ENCODE measurements around the gene FAM83E.

FAM83E gene

DNA sequence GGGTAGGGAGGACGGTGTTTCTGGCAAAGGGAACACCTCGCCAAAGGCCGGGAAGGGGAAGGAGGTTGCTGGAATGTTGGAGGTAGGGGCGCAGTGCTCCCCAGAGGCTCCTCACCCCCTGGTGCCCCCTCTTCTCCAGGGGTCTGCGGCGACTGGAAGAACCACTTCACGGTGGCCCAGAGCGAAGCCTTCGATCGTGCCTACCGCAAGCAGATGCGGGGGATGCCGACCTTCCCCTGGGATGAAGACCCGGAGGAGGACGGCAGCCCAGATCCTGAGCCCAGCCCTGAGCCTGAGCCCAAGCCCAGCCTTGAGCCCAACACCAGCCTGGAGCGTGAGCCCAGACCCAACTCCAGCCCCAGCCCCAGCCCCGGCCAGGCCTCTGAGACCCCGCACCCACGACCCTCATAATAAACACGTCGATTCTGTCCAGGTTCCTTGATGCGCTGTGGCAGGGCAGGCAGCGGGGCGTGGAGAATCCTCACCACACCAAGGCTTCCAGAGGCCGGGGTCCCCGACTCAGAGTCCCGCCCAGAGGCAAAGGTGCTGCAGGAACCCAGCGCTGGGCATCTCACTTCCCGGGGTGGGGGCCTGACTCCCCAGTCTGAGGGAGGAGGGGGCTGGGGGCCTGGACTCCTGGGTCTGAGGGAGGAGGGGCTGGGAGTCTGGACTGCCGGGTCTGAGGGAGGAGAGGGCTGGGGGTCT lies 15.7 kb downstream of the FAM83E start:
- no peak for TF ChIP-seq GATA2 (IDR thresholded peaks at IDR 0.05; ENCODE audit: low read depth, low read length)
- no peak for TF ChIP-seq GATA3 (IDR thresholded peaks at IDR 0.05; ENCODE audit: low read depth, low read length)

DNA sequence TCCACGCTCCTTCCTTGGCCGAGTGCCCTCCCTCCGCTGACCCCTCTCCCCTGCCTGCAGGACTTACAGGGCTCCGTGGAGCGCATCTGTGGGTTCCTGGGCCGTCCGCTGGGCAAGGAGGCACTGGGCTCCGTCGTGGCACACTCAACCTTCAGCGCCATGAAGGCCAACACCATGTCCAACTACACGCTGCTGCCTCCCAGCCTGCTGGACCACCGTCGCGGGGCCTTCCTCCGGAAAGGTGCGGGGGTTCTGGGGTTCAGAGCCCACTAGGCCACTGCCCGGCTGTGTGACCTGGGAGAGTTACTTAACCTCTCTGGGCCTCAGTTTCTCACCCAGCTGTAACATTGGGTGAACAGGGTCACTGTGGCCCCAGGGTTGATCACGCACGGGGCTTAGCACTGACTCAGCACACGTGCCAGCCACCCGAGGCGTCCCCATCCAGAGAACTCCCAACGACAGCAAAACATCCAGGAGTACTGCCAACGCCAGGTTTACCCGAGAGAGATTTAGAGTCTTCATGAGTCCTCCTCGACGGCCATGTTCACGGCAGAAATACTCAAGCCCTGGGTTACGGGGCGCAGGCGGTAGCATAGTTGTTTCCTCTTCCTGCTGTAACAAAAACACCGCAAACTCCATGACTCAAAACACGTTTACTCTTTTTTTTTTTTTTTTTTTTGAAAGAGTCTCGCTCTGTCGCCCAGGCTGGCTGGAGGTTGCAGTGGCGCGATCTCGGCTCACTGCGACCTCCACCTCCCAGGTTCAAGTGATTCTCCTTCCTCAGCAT lies 18.0 kb downstream of the FAM83E start:
- TF ChIP-seq GATA3 (IDR thresholded peaks at IDR 0.05; ENCODE audit: low read depth, low read length) (no peak), GATA2 (IDR thresholded peaks at IDR 0.05; ENCODE audit: low read depth, low read length) (no peak)

DNA sequence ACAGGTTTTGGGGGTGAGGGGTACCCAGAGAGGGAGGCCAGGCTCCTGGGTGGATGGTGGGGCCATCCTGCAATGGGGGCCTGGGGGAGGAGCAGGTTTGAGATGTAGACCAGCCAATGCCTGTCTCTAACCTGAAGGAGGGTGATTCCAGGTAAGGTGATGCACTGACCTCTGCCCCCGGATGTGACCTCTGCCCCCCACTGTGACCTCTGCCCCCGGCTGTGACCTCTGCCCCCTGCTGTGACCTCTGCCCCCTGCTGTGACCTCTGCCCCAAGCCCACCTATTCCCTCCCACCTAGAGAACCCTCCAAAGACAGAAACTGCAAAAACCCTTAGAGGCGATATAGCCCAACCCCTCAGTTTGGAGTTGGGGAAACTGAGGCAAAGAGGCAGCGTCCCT lies 18.6 kb downstream of the FAM83E start:
- TF ChIP-seq GATA3 (IDR thresholded peaks at IDR 0.05; ENCODE audit: low read depth, low read length) (no peak), GATA2 (IDR thresholded peaks at IDR 0.05; ENCODE audit: low read depth, low read length) (no peak)

DNA sequence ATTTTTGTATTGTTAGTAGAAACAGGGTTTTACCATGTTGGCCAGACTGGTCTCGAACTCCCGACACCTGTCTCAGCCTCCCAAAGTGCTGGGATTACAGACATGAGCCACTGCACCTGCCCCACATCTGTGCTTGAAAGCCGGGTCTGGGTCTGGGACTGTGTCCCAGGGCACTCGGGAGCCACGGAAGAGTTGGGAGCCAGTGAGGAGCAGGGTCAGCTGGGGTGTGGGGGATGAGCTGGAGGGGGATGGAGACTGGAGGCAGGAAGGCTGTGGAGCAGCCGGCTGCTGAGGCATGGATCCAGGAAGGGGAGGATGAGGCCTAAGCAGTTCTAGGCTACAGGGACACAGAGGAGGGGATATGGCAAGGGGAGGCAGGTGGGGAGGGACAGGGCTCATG lies 19.0 kb downstream of the FAM83E start:
- TF ChIP-seq GATA3 (IDR thresholded peaks at IDR 0.05; ENCODE audit: low read depth, low read length) (no peak), GATA2 (IDR thresholded peaks at IDR 0.05; ENCODE audit: low read depth, low read length) (no peak)

DNA sequence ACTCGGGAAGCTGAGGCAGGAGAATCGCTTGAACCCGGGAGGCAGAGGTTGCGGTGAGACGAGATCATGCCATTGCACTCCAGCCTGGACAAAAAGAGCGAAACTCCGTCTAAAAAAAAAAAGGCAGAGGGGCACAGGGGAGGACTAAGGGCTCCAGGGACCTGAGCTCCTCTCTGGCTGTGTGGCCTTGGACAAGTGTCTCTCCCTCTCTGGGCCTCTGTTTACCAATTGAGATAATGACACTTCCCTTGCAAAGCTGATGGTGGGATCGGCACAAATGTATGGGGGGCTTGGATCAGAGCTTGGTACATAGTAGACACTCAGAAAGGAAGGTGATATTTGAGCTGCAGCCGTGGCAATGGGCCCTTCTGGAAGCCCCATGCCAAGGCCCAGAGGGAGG lies 19.7 kb downstream of the FAM83E start:
- no peak for TF ChIP-seq GATA3 (IDR thresholded peaks at IDR 0.05; ENCODE audit: low read depth, low read length)
- no peak for TF ChIP-seq GATA2 (IDR thresholded peaks at IDR 0.05; ENCODE audit: low read depth, low read length)

DNA sequence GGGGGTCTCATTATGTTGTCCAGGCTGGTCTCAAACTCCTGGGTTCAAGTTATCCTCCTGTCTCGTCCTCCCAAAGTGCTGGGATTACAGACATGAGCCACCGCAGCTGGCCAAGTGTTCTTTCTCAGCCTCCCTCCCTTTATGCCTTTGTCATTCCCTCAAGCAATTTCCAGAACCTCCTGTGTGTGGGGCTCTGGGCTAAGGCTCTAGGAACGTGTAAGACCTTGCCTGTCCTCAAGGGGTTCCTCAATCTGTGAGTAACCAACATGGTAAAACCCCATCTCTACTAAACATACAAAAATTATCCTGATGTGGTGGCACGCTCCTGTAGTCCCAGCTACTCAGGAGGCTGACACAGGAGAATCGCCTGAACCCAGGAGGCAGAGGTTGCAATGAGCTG lies 23.9 kb downstream of the FAM83E start:
- no peak for TF ChIP-seq GATA2 (IDR thresholded peaks at IDR 0.05; ENCODE audit: low read depth, low read length)
- no peak for TF ChIP-seq GATA3 (IDR thresholded peaks at IDR 0.05; ENCODE audit: low read depth, low read length)

DNA sequence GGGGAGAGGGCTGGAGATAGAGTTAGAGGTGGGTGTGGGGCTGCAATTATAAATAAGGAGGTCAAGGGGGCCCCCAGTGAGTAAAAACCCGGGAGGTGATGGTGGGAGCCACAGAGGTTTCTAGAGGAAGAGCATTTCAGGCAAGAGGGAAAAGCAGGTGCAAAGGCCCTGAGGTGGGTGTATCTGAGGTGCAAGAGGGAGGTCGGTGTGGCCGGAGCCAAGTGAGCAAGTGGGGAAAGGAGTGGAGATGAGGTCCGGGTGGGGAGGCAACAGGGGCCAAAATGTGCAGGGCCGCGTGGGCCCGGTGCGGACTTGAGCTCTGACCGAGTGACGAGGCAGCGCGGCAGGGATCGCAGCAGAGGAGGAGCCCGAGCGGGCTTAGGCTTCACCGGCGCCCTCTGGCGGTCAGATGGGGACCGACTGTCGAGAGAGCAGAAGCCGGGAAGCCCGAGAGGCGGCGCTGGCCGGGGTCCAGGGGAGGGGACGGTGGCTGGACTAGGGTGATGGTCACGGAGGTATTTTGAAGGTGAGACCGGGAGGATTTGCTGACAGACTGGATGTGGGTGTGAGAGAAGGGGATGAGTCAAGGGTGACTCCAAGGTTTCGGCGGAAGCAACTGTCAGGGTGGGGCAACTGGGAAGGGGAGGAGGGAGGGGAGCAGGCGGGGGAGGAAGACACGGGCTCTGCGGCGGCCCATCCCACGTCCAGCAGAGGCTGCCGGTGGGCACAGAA lies 26.0 kb downstream of the FAM83E start:
- TF ChIP-seq GATA3 (IDR thresholded peaks at IDR 0.05; ENCODE audit: low read depth, low read length), result no peak
- TF ChIP-seq GATA2 (IDR thresholded peaks at IDR 0.05; ENCODE audit: low read depth, low read length), result no peak

DNA sequence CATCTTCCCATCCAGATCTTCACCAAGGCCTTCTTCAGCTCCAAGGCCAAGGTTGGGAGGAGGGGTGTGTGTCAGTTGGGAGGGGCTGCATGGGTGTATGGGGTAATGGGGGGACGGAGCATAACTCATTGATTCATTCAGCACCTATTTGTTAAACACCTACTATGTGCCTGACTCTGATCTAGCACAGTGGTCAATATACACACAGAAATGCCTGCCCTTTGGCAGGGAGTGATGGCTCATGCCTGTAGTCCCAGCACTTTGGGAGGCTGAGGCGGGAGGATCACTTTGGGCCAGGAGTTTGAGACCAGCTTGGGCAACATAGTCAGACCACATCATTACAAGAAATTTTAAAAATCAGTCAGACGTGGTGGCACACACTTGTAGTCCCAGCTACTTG lies 27.5 kb downstream of the FAM83E start:
- no peak for TF ChIP-seq GATA3 (IDR thresholded peaks at IDR 0.05; ENCODE audit: low read depth, low read length)
- TF ChIP-seq GATA2 (IDR thresholded peaks at IDR 0.05; ENCODE audit: low read depth, low read length), result no peak

DNA sequence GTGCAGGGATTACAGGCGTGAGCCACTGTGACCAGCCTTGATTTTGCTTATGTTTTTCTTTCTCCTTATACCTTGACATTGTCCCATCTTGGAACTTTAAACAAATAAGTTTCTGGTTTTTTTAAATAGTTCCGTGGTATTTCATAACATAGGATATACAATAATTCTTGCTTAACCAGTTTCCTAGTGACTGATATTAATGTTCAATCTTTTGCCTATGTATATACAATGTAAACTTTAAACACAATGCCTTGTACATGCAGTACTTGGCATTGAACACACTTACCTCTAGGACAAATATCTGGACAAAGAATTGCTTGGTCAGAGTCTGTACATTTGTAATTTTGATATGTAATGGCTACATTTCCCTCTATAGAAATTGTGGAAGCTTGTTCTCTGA lies 32.7 kb downstream of the FAM83E start:
- TF ChIP-seq GATA2 (IDR thresholded peaks at IDR 0.05; ENCODE audit: low read depth, low read length) (no peak), GATA3 (IDR thresholded peaks at IDR 0.05; ENCODE audit: low read depth, low read length) (no peak)

DNA sequence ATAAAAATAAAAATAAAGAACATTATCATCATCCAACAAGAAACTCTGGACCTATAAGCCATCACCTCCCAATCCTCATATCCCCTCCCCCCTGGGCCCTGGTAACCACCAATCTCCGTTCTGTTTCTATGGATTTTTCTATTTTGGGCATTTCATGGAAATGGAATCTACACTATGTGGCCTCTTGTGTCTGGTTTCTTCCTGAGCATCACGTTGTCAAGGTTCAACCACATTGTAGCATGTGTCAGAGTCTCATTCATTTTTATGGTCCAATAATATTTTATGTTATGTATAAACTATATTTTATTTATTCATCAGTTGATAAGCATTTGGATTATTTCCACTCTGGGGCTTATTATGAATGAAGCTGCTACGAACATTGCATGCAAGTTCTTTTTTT lies 36.0 kb downstream of the FAM83E start:
- no peak for TF ChIP-seq GATA2 (IDR thresholded peaks at IDR 0.05; ENCODE audit: low read depth, low read length)
- no peak for TF ChIP-seq GATA3 (IDR thresholded peaks at IDR 0.05; ENCODE audit: low read depth, low read length)

DNA sequence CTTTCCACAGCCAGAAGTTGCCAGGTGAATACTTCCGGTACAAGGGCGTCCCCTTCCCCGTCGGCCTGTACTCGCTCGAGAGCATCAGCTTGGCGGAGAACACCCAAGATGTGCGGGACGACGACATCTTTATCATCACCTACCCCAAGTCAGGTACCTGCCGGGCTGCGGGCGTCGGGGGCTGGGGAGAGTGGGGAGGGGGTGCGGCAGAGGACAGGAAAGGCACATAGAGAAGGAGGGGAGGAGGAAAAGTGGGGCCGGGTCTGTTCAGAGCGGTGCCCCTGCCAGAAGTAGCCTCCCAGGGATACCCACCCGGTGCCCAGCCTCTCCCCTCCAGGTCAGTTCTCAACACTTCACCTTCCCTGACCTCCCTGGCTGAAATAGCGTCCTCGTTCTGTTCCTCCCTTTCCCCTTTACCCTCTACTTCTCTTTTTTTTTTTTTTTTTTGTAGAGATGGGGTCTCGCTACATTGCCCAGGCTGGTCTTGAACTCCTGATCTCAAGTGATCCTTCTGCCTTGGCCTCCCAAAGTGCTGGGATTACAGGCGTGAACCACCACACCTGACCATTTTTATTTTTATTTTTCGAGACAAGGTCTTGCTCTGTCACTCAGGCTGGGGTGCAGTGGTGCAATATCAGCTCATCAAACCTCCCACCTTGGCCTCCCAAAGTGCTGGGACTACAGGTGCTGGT lies 38.8 kb downstream of the FAM83E start:
- no peak for TF ChIP-seq GATA2 (IDR thresholded peaks at IDR 0.05; ENCODE audit: low read depth, low read length)
- no peak for TF ChIP-seq GATA3 (IDR thresholded peaks at IDR 0.05; ENCODE audit: low read depth, low read length)

DNA sequence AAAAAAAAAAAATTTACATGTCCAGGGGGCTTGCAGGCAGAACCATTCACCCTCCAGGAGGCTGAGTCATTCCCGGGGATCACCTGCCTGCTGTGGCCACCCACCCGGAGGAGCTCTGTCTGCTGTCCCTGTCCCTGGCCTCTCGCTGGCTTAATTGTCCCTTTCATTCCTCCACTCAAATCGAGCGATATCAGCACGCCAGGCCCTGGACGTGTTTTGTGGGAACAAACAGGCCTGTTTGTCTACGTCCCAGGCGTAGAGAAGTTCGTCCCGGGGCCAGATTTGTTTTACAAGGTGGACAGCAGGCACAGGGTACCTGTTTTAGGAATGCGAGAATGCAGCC lies 41.7 kb downstream of the FAM83E start:
- TF ChIP-seq GATA2 (IDR thresholded peaks at IDR 0.05; ENCODE audit: low read depth, low read length), result no peak
- no peak for TF ChIP-seq GATA3 (IDR thresholded peaks at IDR 0.05; ENCODE audit: low read depth, low read length)

DNA sequence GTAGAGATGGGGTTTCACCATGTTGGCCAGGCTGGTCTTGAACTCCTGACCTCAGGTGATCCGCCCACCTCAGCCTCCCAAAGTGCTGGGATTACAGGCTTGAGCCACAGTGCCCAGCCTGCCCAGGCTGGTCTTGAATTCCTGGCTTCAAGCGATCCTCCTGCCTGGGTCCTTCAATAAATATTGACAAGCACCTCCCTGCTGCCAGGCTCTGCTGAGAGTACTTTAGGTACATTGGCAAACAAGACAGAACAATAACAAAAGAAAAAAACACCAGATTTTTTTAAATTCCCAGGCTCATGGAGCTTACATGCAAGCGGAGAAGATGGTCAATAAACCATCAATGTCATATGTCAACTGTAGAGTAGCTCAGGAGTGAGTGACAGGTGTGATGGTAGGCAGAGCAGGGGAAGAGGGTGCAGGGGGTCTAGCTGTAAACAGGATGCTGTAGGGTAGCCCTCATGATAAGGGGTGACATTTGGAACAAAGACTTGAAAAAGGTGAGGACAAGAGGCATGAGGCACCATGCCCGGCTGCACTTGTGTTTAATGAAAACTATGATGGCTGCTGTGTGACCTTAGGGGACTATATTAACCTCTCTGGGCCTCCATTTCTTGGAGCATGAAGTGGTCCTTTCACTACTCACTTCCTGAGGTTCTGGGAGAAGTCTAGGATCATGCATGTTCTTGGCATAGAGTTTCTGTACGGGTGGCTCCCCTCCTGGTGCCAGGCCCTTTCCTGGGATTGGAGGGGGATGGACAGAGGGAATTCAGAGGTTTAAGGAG lies 43.3 kb downstream of the FAM83E start:
- no peak for TF ChIP-seq GATA2 (IDR thresholded peaks at IDR 0.05; ENCODE audit: low read depth, low read length)
- TF ChIP-seq GATA3 (IDR thresholded peaks at IDR 0.05; ENCODE audit: low read depth, low read length), result no peak
